Measurements from ENCODE around the gene IARS1.

Gene IARS1

GRCh38 chr9:92289708-92290390 lies 3.6 kb downstream of the IARS1 start:
- no peaks in the 10 kb centered on the region for H3K9me3 ChIP-seq (ENCODE audit: severe bottlenecking)
- no peak for TF ChIP-seq CTCF (IDR thresholded peaks at IDR 0.05; ENCODE audit: low read depth, low read length)
- no peak overlapping the region for H3K4me3 ChIP-seq (ENCODE audit: low read depth, low read length)
- no peak for DNase-seq
- H3K27me3 ChIP-seq (ENCODE audit: insufficient read depth, low read depth, severe bottlenecking) = no peaks in the 10 kb centered on the region
- H3K27ac ChIP-seq = no peak overlapping the region
- H3K36me3 ChIP-seq = peaks cover 64% of the 10 kb centered on the region

- Histone ChIP-seq H3K27me3 (ENCODE audit: insufficient read depth, low read depth, severe bottlenecking) (no peaks in the 10 kb centered on the region), H3K36me3 (peaks cover 85% of the 10 kb centered on the region), H3K4me3 (ENCODE audit: low read depth, low read length) (no peak overlapping the region), H3K27ac (no peak overlapping the region), H3K9me3 (ENCODE audit: severe bottlenecking) (no peaks in the 10 kb centered on the region)
- no peak for TF ChIP-seq CTCF (IDR thresholded peaks at IDR 0.05; ENCODE audit: low read depth, low read length)
- DNase-seq = no peak
Measured at GRCh38 chr9:92279302-92279701, 14.2 kb downstream of the IARS1 start.

GRCh38 chr9:92278110-92278509 lies 15.4 kb downstream of the IARS1 start:
- Histone ChIP-seq H3K36me3 (peaks cover 83% of the 10 kb centered on the region), H3K9me3 (ENCODE audit: severe bottlenecking) (no peaks in the 10 kb centered on the region), H3K4me3 (ENCODE audit: low read depth, low read length) (no peak overlapping the region), H3K27ac (no peak overlapping the region), H3K27me3 (ENCODE audit: insufficient read depth, low read depth, severe bottlenecking) (no peaks in the 10 kb centered on the region)
- DNase-seq = no peak
- no peak for TF ChIP-seq CTCF (IDR thresholded peaks at IDR 0.05; ENCODE audit: low read depth, low read length)

- peaks cover 91% of the 10 kb centered on the region for H3K36me3 ChIP-seq
- no peak for DNase-seq
- TF ChIP-seq CTCF (IDR thresholded peaks at IDR 0.05; ENCODE audit: low read depth, low read length) = no peak
- H3K27me3 ChIP-seq (ENCODE audit: insufficient read depth, low read depth, severe bottlenecking) = no peaks in the 10 kb centered on the region
- no peaks in the 10 kb centered on the region for H3K9me3 ChIP-seq (ENCODE audit: severe bottlenecking)
- H3K4me3 ChIP-seq (ENCODE audit: low read depth, low read length) = no peak overlapping the region
- H3K27ac ChIP-seq = no peak overlapping the region
Measured at GRCh38 chr9:92276331-92277032, 17.0 kb downstream of the IARS1 start.

- H3K4me3 ChIP-seq (ENCODE audit: low read depth, low read length) = no peak overlapping the region
- DNase-seq = no peak
- H3K9me3 ChIP-seq (ENCODE audit: severe bottlenecking) = no peaks in the 10 kb centered on the region
- H3K27ac ChIP-seq = no peak overlapping the region
- no peak for TF ChIP-seq CTCF (IDR thresholded peaks at IDR 0.05; ENCODE audit: low read depth, low read length)
- H3K36me3 ChIP-seq = peaks cover 94% of the 10 kb centered on the region
- H3K27me3 ChIP-seq (ENCODE audit: insufficient read depth, low read depth, severe bottlenecking) = no peaks in the 10 kb centered on the region
Measured at GRCh38 chr9:92275541-92275940, 18.0 kb downstream of the IARS1 start.

Measured in WERI-Rb-1 (cell line).